Smooth muscle cell (in vitro differentiated cells): Measurements from ENCODE around the gene C1GALT1. TPM values are rescaled to one million over a fixed set of nuclear protein-coding genes. Genes with fewer than 3 reads are reported as not detected.

Experiments used
- DNase-seq: peaks from one replicate; lab custom pipeline; 2025; ENCODE audit not compliant: unreplicated experiment; lab: John Stamatoyannopoulos, UW
- H2AFZ ChIP-seq: fragments of 200-600 bp; sonication (generic); 2 replicates; pipeline ENCODE4 v1.6.0; 2016; ENCODE audit warnings: antibody characterized with exemption, low read depth, mild to moderate bottlenecking
- H3F3A ChIP-seq: fragments of 200-600 bp; sonication (generic); 2 replicates; pipeline ENCODE4 v1.6.0; 2017; ENCODE audit warnings: antibody characterized with exemption, low read depth
- H3K27ac ChIP-seq: fragments of 200-600 bp; sonication (generic); 2 replicates; pipeline ENCODE4 v1.5.1; 2016; ENCODE audit warnings: low read depth, mild to moderate bottlenecking
- H3K27me3 ChIP-seq: fragments of 200-600 bp; sonication (generic); 2 replicates; pipeline ENCODE4 v1.6.1; 2016; ENCODE audit warnings: low read depth, mild to moderate bottlenecking
- H3K36me3 ChIP-seq: fragments of 200-600 bp; sonication (generic); 2 replicates; pipeline ENCODE4 v1.5.1; 2016; ENCODE audit warnings: low read depth
- H3K4me1 ChIP-seq: fragments of 200-600 bp; sonication (generic); 2 replicates; pipeline ENCODE4 v1.5.1; 2016; ENCODE audit warnings: low read depth
- H3K4me2 ChIP-seq: fragments of 200-600 bp; sonication (generic); 2 replicates; pipeline ENCODE4 v1.6.0; 2016; ENCODE audit warnings: mild to moderate bottlenecking
- H3K4me3 ChIP-seq: fragments of 200-600 bp; sonication (generic); 2 replicates; pipeline ENCODE4 v1.5.1; 2016; ENCODE audit warnings: mild to moderate bottlenecking
- H3K79me2 ChIP-seq: fragments of 200-600 bp; sonication (generic); 2 replicates; pipeline ENCODE4 v1.6.0; 2016; ENCODE audit warnings: low read depth, mild to moderate bottlenecking
- H3K9ac ChIP-seq: fragments of 200-600 bp; sonication (generic); 2 replicates; pipeline ENCODE4 v1.6.0; 2016; ENCODE audit warnings: low read depth
- H3K9me3 ChIP-seq: fragments of 200-600 bp; sonication (generic); replicated peaks from 2 replicates; pipeline ENCODE4 v1.5.1; 2016; ENCODE audit warnings: low read depth
- H4K20me1 ChIP-seq: fragments of 200-600 bp; sonication (generic); 2 replicates; pipeline ENCODE4 v1.6.0; 2016; ENCODE audit warnings: low read depth
- CTCF ChIP-seq: fragments of 200-600 bp; sonication (generic); IDR thresholded peaks from 2 replicates; pipeline ENCODE4 v1.5.1; 2017; ENCODE audit warnings: borderline replicate concordance, mild to moderate bottlenecking, antibody characterized with exemption; ENCODE audit not compliant: insufficient read depth, poor library complexity, severe bottlenecking
- WGBS: methylation state at CpG from one replicate; pipeline ENCODE4 v1.1.7; 2016; ENCODE audit warnings: low lambda C conversion rate; 5-methylcytosine and 5-hydroxymethylcytosine counted together
- polyA plus RNA-seq: library from polyadenylated mRNA; unstranded; fragments of >200 nt; fragmentation: Nextera tagmentation; extraction: Ambion mirVana; gene quantifications from 2 replicates; pipeline ENCODE4 v1.2.1, GENCODE V29; 2016
- total RNA-seq: library from RNA; depleted of rRNA; stranded (reverse); fragments of >200 nt; gene quantifications from 2 replicates; pipeline ENCODE4 v1.2.3, GENCODE V29; 2014

The C1GALT1 gene
- total and polyA plus RNA-seq, 2 experiments from 2014 or later = 20.6 to 89.9 TPM

DNA sequence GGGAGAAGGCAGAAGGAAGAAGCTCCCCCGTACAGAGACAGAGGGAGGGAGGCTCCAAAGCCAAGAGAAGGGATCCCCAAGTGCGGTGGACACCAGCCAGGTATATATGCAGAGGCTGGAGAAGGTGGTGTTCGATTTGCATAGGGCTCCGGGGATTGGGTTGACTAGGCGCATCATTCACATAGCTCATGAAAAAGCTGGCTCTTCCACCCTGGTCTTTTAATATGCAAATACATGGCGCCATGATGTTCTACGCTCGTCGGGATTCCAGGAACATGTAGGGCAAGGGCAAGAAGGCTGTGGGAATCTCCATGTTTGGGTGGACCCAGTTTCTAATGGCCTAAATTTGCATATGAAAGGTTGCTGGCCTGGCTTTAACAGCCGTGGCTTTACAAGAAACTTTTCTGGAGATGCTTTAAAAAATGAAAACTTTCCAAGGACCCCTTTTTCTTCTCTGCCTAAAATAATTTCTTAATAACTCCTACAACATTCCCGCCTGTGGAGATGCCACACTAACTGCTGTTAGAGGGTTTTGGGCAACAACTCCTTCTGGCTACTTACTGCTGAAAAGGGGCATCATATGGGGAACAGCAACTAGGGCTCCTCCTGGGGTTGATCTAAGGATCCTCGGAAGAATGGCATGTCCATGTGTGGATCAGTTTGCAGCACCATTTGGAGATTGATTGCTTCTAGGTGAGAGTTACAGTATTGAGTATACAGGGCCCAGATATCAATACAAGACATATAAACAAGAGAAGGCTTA lies 28.3 kb downstream of the C1GALT1 start:
- Histone ChIP-seq H3K4me3 (no peak overlapping the region), H3K4me2 (no peak overlapping the region), H3K4me1 (peaks cover 6% of the 10 kb centered on the region), H3K27ac (no peak overlapping the region), H2AFZ (no peak overlapping the region), H3K36me3 (no peaks in the 10 kb centered on the region), H3F3A (no peaks in the 10 kb centered on the region), H3K9ac (no peak overlapping the region), H4K20me1 (peaks cover 27% of the 10 kb centered on the region), H3K9me3 (no peaks in the 10 kb centered on the region), H3K79me2 (peaks cover 66% of the 10 kb centered on the region), H3K27me3 (no peaks in the 10 kb centered on the region)
- 60% methylated on average over 12 of the region's 12 CpGs for WGBS
- no peak for TF ChIP-seq CTCF
- DNase-seq = no peak

DNA sequence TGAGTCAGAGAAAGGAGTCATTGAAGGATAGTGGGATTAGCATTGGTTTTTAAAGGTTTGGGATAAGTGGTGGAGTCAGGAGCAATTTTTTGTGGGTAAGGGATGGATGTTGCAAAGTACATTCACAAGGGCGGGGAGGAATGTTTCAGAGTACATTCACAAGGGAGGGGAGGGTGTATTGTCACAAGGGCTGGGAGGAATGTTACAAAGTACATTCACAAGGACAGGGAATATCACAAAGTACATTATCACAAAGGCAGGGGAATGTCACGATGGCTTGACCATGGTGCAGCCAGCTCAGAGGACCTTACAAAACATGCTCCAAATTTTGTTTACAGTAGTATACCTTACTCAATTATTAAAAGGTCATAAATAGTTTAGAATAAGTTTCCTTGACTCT lies 30.3 kb downstream of the C1GALT1 start:
- Histone ChIP-seq H3K27me3 (no peaks in the 10 kb centered on the region), H3K27ac (no peak overlapping the region), H3K4me3 (no peak overlapping the region), H3F3A (no peaks in the 10 kb centered on the region), H4K20me1 (peaks cover 24% of the 10 kb centered on the region), H3K9ac (no peak overlapping the region), H3K4me1 (peaks cover 6% of the 10 kb centered on the region), H3K4me2 (no peak overlapping the region), H3K36me3 (no peaks in the 10 kb centered on the region), H3K79me2 (peaks cover 47% of the 10 kb centered on the region), H2AFZ (no peak overlapping the region), H3K9me3 (no peaks in the 10 kb centered on the region)
- DNase-seq = no peak
- no peak for TF ChIP-seq CTCF
- 86% methylated on average over 2 of the region's 2 CpGs for WGBS

DNA sequence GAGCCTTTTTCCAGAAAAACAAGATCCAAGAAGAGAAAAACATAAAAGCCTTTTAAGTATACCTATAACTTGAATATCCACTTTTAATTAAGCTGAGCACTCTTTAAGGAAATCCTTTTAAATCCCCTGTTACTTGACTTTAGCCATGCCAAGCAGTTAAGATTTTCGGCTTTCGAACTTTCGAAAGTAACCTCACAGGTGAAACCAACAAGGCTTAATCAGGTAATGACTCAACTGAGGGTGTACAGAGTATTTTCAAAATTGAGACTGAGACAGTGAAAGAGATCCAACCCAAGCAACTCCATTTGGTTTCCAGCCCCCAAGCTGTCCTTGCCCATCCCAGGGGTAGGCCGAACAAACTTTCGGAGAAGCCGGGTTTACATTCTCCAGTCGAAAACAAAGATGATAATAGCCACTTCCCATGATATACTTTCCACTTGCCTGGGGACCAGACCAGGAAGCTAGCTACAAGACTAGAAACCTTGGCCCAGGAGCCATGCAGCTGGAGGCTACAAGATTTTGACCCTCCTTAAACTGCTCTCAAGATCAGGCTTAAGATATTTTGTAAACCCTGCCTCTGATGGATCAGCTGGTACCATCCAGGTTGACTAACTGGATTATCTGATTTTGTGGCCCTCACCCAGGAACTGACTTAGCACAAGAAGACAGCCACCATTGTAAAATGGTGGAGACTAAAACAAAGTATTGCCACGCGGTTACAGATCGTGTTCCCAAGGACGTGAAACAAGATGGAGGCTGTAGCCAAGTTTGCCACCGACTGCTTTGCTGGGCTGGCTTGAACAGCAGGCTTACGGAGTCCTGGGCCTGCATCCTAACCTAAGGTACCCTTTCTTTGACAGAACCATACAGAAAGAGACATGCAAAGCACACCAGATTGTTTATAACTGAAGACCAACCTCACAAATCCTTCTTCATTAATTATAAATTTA lies 32.3 kb downstream of the C1GALT1 start:
- no peak for DNase-seq
- no peaks in the 10 kb centered on the region for H3K9me3 ChIP-seq
- no peaks in the 10 kb centered on the region for H3K4me1 ChIP-seq
- 98% methylated on average over 13 of the region's 13 CpGs for WGBS
- H2AFZ ChIP-seq = no peak overlapping the region
- no peak overlapping the region for H3K4me3 ChIP-seq
- peaks cover 26% of the 10 kb centered on the region for H3K79me2 ChIP-seq
- peaks cover 19% of the 10 kb centered on the region for H4K20me1 ChIP-seq
- H3F3A ChIP-seq = no peaks in the 10 kb centered on the region
- no peaks in the 10 kb centered on the region for H3K27me3 ChIP-seq
- no peak overlapping the region for H3K4me2 ChIP-seq
- no peaks in the 10 kb centered on the region for H3K36me3 ChIP-seq
- H3K9ac ChIP-seq = no peak overlapping the region
- no peak overlapping the region for H3K27ac ChIP-seq
- TF ChIP-seq CTCF = no peak
